ENCODE results near the gene RAB19.

- TF ChIP-seq CTCF (IDR thresholded peaks at IDR 0.05; ENCODE audit: borderline replicate concordance, extremely low read depth, low read length, poor library complexity, severe bottlenecking) (no peak), EZH2 (IDR thresholded peaks at IDR 0.05; ENCODE audit: borderline replicate concordance, low read depth, low read length, severe bottlenecking) (no peak)
These were observed 757 bp downstream of the RAB19 start for GRCh38 chr7:140404565-140405065.
